SK-N-SH treated with all-trans-retinoic acid at 6 μM for 48 hours (cell line): Measurements from ENCODE around the gene CXCL1.

Experiments used
- ATAC-seq: fragments of 200-7000 bp; cut with Tn5 transposase; 3 replicates; pipeline ENCODE4 v1.9.1; 2020; ENCODE audit warnings: mild to moderate bottlenecking, moderate library complexity
- ARNTL ChIP-seq: fragments of 450-650 bp; formaldehyde crosslinking; IDR thresholded peaks from 2 replicates; pipeline ENCODE4 v1.5.0; 2020; ENCODE audit warnings: low read depth, mild to moderate bottlenecking, moderate library complexity, borderline replicate concordance
- BACH2 ChIP-seq: fragments of 250-450 bp; sonication (Bioruptor Pico); IDR thresholded peaks from 2 replicates; pipeline ENCODE4 v1.9.0; 2021; ENCODE audit warnings: mild to moderate bottlenecking, borderline replicate concordance
- CSDC2 ChIP-seq: fragments of 250-450 bp; sonication (Bioruptor Pico); IDR thresholded peaks from 2 replicates; pipeline ENCODE4 v1.5.0; 2020; ENCODE audit warnings: mild to moderate bottlenecking, moderate library complexity
- ESRRG ChIP-seq: fragments of 250-450 bp; sonication (Bioruptor Pico); IDR thresholded peaks from 2 replicates; pipeline ENCODE4 v1.6.1; 2021; ENCODE audit warnings: mild to moderate bottlenecking
- GLIS3 ChIP-seq: fragments of 250-450 bp; sonication (Bioruptor Pico); IDR thresholded peaks from 2 replicates; pipeline ENCODE4 v1.5.0; 2020; ENCODE audit warnings: mild to moderate bottlenecking, moderate library complexity
- ISL1 ChIP-seq: fragments of 250-450 bp; sonication (Bioruptor Pico); IDR thresholded peaks from 2 replicates; pipeline ENCODE4 v2.1.2; 2022; ENCODE audit warnings: mild to moderate bottlenecking, moderate library complexity
- OSR1 ChIP-seq: fragments of 250-450 bp; sonication (Bioruptor Pico); IDR thresholded peaks from 2 replicates; pipeline ENCODE4 v1.8.0; 2022; ENCODE audit warnings: moderate library complexity, mild to moderate bottlenecking, inconsistent platforms
- PATZ1 ChIP-seq: fragments of 250-450 bp; sonication (Bioruptor Pico); IDR thresholded peaks from 2 replicates; pipeline ENCODE4 v1.8.0; 2020; ENCODE audit warnings: mild to moderate bottlenecking, moderate library complexity, borderline replicate concordance
- PPARA ChIP-seq: fragments of 250-450 bp; sonication (Bioruptor Pico); IDR thresholded peaks from 2 replicates; pipeline ENCODE4 v1.5.0; 2020; ENCODE audit warnings: mild to moderate bottlenecking, borderline replicate concordance
- RARB ChIP-seq: fragments of 250-450 bp; sonication (Bioruptor Pico); IDR thresholded peaks from 2 replicates; pipeline ENCODE4 v1.8.0; 2021; ENCODE audit warnings: mild to moderate bottlenecking, moderate library complexity
- SNAI2 ChIP-seq: fragments of 250-450 bp; sonication (Bioruptor Pico); IDR thresholded peaks from 2 replicates; pipeline ENCODE4 v1.5.0; 2020; ENCODE audit warnings: mild to moderate bottlenecking, moderate library complexity
- TCF4 ChIP-seq: fragments of 250-450 bp; sonication (Bioruptor Pico); IDR thresholded peaks from 2 replicates; pipeline ENCODE4 v1.8.0; 2021; ENCODE audit warnings: mild to moderate bottlenecking, moderate library complexity, borderline replicate concordance
- TOX ChIP-seq: fragments of 250-450 bp; sonication (Bioruptor Pico); IDR thresholded peaks from 2 replicates; pipeline ENCODE4 v1.8.0; 2021; ENCODE audit warnings: mild to moderate bottlenecking, moderate library complexity, borderline replicate concordance
- ZC3H10 ChIP-seq: fragments of 250-450 bp; sonication (Bioruptor Pico); IDR thresholded peaks from 2 replicates; pipeline ENCODE4 v1.5.1; 2021; ENCODE audit warnings: mild to moderate bottlenecking, moderate library complexity
- ZFP3 ChIP-seq: fragments of 250-450 bp; sonication (Bioruptor Pico); IDR thresholded peaks from 2 replicates; pipeline ENCODE4 v1.5.0; 2020; ENCODE audit warnings: mild to moderate bottlenecking, moderate library complexity
- ZFP30 ChIP-seq: fragments of 450-650 bp; formaldehyde crosslinking; IDR thresholded peaks from 2 replicates; pipeline ENCODE4 v1.5.0; 2022; ENCODE audit warnings: mild to moderate bottlenecking, moderate library complexity
- ZNF565 ChIP-seq: fragments of 450-650 bp; formaldehyde crosslinking; conservative IDR thresholded peaks from 2 replicates; pipeline ENCODE4 v1.5.0; 2020; ENCODE audit warnings: low read depth, mild to moderate bottlenecking, moderate library complexity
- ZNF70 ChIP-seq: fragments of 450-650 bp; formaldehyde crosslinking; IDR thresholded peaks from 2 replicates; pipeline ENCODE4 v1.5.0; 2020; ENCODE audit warnings: mild to moderate bottlenecking, moderate library complexity
- ZNF8 ChIP-seq: fragments of 450-650 bp; formaldehyde crosslinking; IDR thresholded peaks from 2 replicates; pipeline ENCODE4 v1.5.0; 2020; ENCODE audit warnings: mild to moderate bottlenecking, moderate library complexity
- TF ChIP-seq, protein P1 (sequence below): fragments of 250-450 bp; sonication (Bioruptor Pico); IDR thresholded peaks from 2 replicates; pipeline ENCODE4 v1.5.0; 2020; ENCODE audit warnings: mild to moderate bottlenecking, moderate library complexity
- TF ChIP-seq, protein P2 (sequence below): fragments of 250-450 bp; sonication (Bioruptor Pico); IDR thresholded peaks from 2 replicates; pipeline ENCODE4 v1.8.0; 2021; ENCODE audit warnings: low read depth, mild to moderate bottlenecking, moderate library complexity, borderline replicate concordance
- TF ChIP-seq, protein P3 (sequence below): fragments of 250-450 bp; sonication (Bioruptor Pico); IDR thresholded peaks from 2 replicates; pipeline ENCODE4 v1.5.1; 2020; ENCODE audit warnings: low read depth, mild to moderate bottlenecking, moderate library complexity
- TF ChIP-seq, protein P4 (sequence below): fragments of 250-450 bp; sonication (Bioruptor Pico); IDR thresholded peaks from 2 replicates; pipeline ENCODE4 v1.5.1; 2021; ENCODE audit warnings: mild to moderate bottlenecking, moderate library complexity

The CXCL1 gene

DNA sequence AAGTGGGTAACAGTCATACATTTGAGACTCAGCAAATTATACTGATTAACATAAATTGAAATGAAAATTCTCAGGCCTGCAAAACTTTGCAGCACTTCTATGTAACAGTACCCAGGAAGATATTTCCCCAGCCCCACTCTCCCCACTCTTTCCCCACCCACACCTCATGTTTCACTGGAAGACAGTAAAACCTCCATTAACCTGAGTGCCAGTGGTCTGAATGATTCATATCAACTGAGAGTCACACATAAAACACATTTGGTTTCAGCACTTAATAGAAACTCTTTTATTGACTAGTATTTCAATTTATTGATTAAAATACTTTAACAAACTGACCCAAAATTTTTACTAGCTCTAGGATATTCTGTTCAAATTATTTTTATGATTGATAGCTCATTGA is 25.8 kb upstream of the CXCL1 start:
- TF ChIP-seq OSR1 (no peak), TOX (no peak), BACH2 (CRISPR knock-in tag) (no peak), CSDC2 (no peak), TCF4 (CRISPR knock-in tag) (no peak), GLIS3 (CRISPR knock-in tag) (no peak), ZFP3 (CRISPR knock-in tag) (no peak), RARB (CRISPR knock-in tag) (no peak), ZC3H10 (CRISPR knock-in tag) (no peak), ISL1 (CRISPR knock-in tag) (no peak), ZNF565 (no peak), ZNF70 (CRISPR knock-in tag) (no peak), SNAI2 (no peak), ZNF8 (CRISPR knock-in tag) (no peak), ARNTL (CRISPR knock-in tag) (no peak), PPARA (CRISPR knock-in tag) (no peak)
- TF ChIP-seq, protein P1, sequence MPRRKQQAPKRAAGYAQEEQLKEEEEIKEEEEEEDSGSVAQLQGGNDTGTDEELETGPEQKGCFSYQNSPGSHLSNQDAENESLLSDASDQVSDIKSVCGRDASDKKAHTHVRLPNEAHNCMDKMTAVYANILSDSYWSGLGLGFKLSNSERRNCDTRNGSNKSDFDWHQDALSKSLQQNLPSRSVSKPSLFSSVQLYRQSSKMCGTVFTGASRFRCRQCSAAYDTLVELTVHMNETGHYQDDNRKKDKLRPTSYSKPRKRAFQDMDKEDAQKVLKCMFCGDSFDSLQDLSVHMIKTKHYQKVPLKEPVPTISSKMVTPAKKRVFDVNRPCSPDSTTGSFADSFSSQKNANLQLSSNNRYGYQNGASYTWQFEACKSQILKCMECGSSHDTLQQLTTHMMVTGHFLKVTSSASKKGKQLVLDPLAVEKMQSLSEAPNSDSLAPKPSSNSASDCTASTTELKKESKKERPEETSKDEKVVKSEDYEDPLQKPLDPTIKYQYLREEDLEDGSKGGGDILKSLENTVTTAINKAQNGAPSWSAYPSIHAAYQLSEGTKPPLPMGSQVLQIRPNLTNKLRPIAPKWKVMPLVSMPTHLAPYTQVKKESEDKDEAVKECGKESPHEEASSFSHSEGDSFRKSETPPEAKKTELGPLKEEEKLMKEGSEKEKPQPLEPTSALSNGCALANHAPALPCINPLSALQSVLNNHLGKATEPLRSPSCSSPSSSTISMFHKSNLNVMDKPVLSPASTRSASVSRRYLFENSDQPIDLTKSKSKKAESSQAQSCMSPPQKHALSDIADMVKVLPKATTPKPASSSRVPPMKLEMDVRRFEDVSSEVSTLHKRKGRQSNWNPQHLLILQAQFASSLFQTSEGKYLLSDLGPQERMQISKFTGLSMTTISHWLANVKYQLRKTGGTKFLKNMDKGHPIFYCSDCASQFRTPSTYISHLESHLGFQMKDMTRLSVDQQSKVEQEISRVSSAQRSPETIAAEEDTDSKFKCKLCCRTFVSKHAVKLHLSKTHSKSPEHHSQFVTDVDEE = no peak
- TF ChIP-seq, protein P2, sequence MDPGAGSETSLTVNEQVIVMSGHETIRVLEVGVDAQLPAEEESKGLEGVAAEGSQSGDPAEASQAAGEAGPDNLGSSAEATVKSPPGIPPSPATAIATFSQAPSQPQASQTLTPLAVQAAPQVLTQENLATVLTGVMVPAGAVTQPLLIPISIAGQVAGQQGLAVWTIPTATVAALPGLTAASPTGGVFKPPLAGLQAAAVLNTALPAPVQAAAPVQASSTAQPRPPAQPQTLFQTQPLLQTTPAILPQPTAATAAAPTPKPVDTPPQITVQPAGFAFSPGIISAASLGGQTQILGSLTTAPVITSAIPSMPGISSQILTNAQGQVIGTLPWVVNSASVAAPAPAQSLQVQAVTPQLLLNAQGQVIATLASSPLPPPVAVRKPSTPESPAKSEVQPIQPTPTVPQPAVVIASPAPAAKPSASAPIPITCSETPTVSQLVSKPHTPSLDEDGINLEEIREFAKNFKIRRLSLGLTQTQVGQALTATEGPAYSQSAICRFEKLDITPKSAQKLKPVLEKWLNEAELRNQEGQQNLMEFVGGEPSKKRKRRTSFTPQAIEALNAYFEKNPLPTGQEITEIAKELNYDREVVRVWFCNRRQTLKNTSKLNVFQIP (CRISPR knock-in tag) = no peak
- TF ChIP-seq, protein P3, sequence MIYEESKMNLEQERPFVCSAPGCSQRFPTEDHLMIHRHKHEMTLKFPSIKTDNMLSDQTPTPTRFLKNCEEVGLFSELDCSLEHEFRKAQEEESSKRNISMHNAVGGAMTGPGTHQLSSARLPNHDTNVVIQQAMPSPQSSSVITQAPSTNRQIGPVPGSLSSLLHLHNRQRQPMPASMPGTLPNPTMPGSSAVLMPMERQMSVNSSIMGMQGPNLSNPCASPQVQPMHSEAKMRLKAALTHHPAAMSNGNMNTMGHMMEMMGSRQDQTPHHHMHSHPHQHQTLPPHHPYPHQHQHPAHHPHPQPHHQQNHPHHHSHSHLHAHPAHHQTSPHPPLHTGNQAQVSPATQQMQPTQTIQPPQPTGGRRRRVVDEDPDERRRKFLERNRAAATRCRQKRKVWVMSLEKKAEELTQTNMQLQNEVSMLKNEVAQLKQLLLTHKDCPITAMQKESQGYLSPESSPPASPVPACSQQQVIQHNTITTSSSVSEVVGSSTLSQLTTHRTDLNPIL (CRISPR knock-in tag) = no peak
- no peak for ATAC-seq

- no peak for ATAC-seq
These were observed 24.8 kb upstream of the CXCL1 start for GRCh38 chr4:73844345-73844744.

More at GRCh38 chr4:73844345-73844744, 24.8 kb upstream of the CXCL1 start:
- TF ChIP-seq TCF4 (CRISPR knock-in tag) (no peak), ESRRG (CRISPR knock-in tag) (no peak), OSR1 (no peak), RARB (CRISPR knock-in tag) (no peak), TOX (no peak), ZFP30 (CRISPR knock-in tag) (no peak), ZNF8 (CRISPR knock-in tag) (no peak), SNAI2 (no peak), PPARA (CRISPR knock-in tag) (no peak), PATZ1 (CRISPR knock-in tag) (no peak), ISL1 (CRISPR knock-in tag) (no peak), ARNTL (CRISPR knock-in tag) (no peak), CSDC2 (no peak)
- TF ChIP-seq, protein P1 = no peak
- TF ChIP-seq, protein P3 (CRISPR knock-in tag) = no peak
- TF ChIP-seq, protein P2 (CRISPR knock-in tag) = no peak
- TF ChIP-seq, protein P4, sequence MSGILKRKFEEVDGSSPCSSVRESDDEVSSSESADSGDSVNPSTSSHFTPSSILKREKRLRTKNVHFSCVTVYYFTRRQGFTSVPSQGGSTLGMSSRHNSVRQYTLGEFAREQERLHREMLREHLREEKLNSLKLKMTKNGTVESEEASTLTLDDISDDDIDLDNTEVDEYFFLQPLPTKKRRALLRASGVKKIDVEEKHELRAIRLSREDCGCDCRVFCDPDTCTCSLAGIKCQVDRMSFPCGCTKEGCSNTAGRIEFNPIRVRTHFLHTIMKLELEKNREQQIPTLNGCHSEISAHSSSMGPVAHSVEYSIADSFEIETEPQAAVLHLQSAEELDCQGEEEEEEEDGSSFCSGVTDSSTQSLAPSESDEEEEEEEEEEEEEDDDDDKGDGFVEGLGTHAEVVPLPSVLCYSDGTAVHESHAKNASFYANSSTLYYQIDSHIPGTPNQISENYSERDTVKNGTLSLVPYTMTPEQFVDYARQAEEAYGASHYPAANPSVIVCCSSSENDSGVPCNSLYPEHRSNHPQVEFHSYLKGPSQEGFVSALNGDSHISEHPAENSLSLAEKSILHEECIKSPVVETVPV = no peak
- TF ChIP-seq, all 23 proteins: peak for 0
